NCI-H226 (cell line): ENCODE results near the gene KCNK4.
"Not testable (repeated sequence)": the region's sequence is repeated elsewhere in the genome, so short reads cannot be mapped to it uniquely, and the experiment has no call there.

Experiments used
- DNase-seq: peaks from one replicate; pipeline ENCODE4 v3.0.0-alpha.2; 2015

Gene KCNK4

DNA sequence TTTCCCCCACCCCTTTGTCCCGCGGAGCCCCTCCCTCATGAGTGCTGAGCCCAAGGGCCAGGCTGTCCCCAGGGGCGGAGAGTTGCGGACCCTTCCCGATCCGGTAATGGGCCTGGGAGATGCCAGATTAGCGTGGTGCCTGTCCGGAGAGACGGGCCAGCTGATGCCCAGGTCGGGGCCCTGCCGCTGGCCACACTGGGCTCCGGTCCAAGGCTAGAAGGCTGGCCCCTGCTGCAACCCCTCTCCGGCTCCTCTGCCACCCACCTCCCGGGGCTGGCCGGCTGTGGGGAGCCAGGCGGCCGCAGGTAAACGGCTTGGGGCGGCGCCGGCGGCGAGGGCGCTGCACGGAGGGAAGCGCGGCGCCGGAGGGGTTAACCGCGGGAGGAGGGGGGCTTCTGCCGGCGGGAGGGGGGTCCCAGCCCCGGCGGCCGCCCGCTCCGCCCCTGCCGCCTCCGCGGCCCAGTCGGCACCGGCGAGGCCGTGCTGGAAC lies at the start of gene KCNK4:
TSS of gene KCNK4 (plus strand) at position 41 of the 490 bp plus-strand sequence. CDS start 1,717 bp downstream, outside the sequence.
- DNase-seq, result no peak

DNA sequence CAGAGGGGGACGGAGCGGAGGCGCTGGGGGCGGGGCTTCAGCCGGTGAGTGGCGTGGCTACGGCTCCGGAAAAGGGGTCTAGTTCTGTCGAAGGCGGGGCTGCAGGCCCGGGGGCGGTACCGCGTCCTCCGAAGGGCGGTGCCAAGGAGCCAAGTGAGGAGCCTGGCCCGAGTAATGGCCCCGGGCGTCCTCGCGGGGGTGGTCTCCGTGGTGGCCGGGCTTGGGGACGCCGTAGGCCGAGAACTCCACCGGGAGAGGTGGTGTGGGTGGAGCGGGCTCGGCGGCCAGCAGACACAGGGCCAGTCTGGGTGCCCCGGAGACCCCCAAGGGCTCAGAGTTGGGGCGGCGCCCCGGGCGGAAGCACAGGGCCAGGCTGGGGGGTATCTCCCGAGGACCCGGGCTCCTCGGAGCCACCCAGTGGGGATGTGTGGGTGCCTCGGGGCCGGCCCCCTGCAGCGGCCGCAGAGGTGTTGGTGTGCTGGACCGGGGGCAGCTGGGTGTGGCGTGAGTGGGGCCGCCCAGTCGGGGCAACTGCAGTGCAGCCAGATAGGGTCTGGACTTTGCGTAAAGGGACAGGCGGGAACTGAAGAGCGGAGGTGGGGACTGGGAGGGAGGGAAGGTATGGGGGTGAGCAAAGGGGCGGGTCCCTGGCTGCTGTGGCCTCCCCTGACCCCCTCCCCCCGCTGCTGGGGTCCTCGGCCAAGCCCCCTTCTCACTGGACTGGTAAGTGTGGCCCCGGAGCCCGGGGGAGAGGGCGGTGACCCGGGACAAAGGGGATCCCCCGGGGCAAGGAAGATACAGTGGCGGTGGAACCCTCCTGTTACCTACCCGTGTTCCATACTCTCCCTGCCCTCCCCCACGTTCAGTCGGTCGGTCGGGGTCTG lies 49.4 kb upstream of the KCNK4 start:
- DNase-seq, result peak; percentile 48

DNA sequence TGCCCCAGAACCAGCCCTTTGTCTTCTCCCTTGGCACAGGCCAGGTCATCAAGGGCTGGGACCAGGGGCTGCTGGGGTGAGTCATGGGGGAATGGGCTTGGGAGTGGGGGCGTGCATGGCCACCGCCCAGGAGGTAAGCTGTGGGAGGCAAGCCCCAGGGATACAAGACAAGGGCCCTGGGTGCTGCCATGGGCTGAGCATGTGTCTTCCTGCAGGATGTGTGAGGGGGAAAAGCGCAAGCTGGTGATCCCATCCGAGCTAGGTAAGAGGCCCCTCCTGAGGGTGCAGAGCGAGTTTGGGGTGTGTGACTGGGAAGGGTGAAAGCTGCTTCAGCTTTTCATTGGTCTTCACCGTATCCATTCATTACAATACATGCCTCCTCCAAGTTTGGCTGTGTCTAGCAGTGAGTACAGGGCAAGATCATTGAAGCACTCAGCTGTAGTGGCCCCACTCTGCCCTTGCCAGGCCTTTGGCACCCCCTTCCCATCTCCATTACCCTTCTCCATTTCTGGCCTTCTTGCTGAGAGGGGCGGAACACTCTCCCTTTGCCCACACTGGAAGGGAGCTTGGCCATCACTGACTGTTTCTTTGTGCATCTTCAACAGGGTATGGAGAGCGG lies 47.8 kb upstream of the KCNK4 start:
- no peak for DNase-seq

GRCh38 chr11:64244107-64244506 lies 47.0 kb upstream of the KCNK4 start:
- DNase-seq, result no peak

GRCh38 chr11:64244966-64245365 lies 46.1 kb upstream of the KCNK4 start:
- DNase-seq, result no peak

GRCh38 chr11:64245401-64245796 lies 45.7 kb upstream of the KCNK4 start:
- DNase-seq, result peak; percentile 24

- DNase-seq, result peak; percentile 97
These were observed 45.1 kb upstream of the KCNK4 start for GRCh38 chr11:64245797-64246620.

GRCh38 chr11:64246621-64246870 lies 44.6 kb upstream of the KCNK4 start:
- DNase-seq, result not testable (repeated sequence)

- peak; percentile 70 for DNase-seq
These were observed 44.0 kb upstream of the KCNK4 start, which contains the start of gene PPP1R14B for GRCh38 chr11:64246871-64247728. PPP1R14B (minus strand) TSS chr11:64246943; CDS start chr11:64246673, 270 bp downstream.

DNA sequence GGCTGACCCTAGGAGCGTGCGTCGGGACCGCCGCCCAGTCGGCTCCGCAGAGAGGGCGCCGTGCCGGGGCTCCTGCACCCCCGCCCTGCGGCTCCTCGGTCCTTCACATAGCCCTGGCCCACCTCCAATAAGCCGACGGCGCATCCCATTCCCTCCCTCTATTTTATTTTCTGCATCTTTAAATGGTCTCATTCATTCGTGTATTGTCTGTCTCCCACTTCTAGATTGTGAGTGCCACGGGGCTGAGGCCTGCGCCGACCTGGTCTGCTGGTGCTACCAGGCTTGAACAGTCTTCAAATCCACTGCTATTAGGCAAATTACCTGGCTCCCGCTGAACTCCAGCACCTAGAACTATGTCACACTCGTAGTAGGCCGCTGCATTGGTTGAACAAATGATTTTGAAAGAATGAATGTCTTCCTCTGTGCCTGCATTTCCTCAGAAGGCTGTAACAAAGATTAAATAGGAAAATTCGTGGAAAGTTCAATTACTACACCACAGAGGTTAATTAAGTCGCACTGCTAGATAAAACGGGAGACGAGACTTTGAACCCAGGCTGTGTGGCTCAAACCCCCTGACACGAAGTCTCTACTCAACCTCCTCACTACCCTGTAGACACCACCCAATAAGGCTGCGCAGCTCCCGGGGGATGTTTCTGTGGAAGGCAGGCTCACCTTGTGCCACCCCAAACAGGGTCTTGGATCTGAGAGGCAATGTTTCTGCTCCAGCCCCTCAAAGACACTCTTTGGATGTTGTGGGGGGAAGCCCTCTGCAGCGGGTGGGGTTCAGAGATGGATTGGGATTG lies 43.2 kb upstream of the KCNK4 start:
- DNase-seq, result no peak

GRCh38 chr11:64248578-64248977 lies 42.5 kb upstream of the KCNK4 start:
- no peak for DNase-seq

GRCh38 chr11:64249038-64249437 lies 42.1 kb upstream of the KCNK4 start:
- no peak for DNase-seq

DNA sequence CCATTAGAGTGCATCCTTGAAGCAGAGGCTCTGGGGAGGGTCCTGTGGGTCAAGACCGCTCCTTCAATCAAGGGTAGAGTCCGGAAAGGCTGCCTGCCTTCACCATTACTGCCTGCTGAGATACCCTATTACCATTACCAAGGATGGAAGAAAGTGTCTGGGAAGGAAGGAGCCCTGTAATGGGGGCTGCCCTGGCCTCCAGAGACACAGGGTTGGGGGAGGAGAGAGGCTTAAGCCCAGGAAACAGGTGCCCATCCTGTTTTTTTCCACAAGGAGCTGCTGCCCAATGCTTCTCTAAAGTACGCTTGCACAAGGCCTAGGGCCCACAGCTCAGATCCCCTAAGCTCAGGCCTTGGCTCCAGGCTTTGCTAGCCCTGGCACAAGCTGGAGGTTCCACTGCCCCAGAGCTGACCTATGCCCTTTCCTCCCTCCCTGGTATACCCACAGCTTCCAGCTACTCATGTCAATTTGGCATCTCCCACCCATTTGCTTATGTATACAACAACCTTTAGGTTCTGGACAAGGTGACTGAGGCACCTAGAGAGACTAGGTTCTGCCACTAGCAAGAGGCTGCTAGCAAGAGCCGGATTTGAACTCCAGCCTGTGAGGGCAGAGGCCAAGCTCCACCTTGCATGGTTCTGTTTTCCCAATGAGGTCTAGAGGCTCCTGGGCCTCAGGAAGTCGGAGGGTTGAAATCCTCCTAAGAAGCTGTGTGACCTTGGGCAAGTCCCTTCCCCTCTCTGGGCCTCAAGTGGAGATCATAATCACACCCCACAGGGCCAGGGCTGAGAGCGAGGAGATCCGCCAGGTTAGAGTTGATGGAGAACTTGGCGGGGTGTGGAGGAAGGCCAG lies 41.3 kb upstream of the KCNK4 start:
- no peak for DNase-seq

- no peak for DNase-seq
These were observed 40.6 kb upstream of the KCNK4 start for GRCh38 chr11:64250415-64251015.

GRCh38 chr11:64251016-64251752 lies 39.9 kb upstream of the KCNK4 start, which contains the start of gene PLCB3:
PLCB3 (plus strand) TSS chr11:64251530; CDS start chr11:64251650, 120 bp downstream.
- DNase-seq, result no peak

DNA sequence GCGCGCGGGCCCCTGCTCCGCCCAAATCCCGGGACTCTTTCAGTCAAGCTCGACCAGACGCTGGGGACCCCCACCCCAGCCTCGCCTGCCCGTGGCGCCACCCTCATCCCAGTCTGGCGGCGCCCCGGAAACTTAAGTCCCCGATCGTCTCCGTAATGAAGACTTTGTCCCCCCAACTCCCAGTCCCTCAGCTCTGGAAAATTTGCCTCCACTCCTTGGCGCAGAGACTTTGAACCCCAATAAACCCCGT lies 39.4 kb upstream of the KCNK4 start:
- DNase-seq, result no peak

DNA sequence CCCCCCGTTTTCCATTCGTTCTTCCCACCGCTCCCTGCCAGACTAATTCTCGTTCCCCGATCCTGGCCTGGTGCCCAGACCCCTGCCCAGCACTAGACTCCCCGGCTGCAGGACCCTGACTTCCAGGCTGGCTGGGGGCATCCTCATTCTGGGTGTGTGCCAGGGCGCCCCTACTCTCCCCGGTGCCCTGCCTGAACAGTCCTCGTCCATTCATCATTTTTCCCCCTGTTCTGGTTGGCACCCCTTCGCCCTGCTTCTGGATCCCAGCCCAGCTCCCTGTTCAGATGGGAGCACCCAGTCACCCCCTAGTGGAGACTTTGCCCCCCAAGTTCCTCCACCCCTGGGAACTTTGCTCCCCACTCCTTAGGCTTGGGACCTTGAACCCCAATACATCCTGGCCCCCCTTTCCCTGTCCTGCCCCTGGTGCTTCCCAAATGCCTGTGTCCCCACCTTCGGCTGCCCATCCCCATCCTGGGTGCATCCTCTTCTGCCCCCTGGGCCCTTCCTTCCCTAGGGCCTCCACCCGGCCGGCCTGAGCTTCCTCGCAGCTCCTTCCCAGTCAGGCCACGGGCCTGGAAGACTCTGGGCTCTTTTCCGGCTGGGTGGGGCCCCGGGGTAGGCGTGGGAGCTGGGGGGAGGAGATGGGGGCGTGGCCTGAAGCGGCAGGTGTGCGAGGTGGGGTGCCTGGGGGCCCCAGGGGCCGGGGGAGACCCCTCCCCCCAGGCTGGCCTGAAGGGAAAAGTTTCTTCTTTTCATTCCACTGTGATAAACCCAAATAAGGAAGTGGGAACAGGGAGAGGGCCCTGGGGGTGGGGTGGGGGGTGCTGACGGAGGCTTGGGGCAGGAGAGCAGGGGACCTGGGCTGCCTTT lies 38.9 kb upstream of the KCNK4 start:
- DNase-seq, result peak; percentile 70

DNA sequence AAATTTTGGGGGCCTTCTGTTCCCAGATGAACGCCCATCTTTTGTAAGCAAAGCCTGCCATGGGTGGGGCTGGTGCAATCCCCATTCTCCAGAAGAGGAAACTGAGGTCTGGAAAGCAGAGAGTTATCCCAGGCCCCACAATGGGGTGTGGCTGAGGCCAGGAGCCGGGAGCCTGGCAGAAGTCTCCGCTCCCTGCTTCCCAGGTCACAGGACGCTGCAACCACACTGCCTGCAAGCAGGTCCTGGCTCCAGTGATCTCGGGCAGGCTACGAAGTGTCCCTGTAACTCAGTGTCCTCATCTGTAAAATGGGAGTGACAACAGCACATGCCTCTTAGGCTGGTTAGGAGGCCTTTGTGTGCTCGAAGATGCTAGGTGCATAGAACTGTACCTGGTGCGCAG lies 38.1 kb upstream of the KCNK4 start:
- no peak for DNase-seq

DNA sequence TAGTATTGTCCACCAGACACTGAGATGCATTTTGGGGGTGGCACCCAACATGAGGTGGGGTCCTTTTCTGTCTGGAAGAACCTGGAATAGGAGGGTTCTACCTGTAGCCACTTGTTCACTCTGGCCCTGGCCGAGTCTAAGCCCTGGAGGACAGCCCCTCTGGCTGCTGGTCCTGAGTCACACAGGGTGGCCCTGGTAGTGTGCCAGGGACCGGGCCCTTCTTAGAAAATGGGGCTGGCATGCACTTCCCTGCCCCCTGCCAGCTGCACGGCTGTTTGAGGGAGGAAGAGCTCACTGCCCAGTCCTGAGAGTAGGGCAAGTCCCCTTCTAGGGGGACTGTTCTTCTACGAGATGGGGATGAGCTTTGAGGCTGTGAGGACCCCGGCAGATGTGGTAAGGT lies 37.6 kb upstream of the KCNK4 start:
- DNase-seq, result no peak
